HEK293 (cell line): ENCODE results near the gene CTRB1.

Experiments used
- BCL11A ChIP-seq: fragments of 450-650 bp; formaldehyde crosslinking; IDR thresholded peaks from 2 replicates; pipeline ENCODE4 v1.5.1; 2016; ENCODE audit warnings: low read depth, missing biosample characterization, missing genetic modification characterization
- GLI2 ChIP-seq: fragments of 450-650 bp; formaldehyde crosslinking; IDR thresholded peaks from 2 replicates; pipeline ENCODE4; 2017; ENCODE audit warnings: missing biosample characterization, missing genetic modification characterization, low read depth, borderline replicate concordance
- GLIS2 ChIP-seq: fragments of 450-650 bp; formaldehyde crosslinking; IDR thresholded peaks from 2 replicates; pipeline ENCODE4 v1.5.1; 2016; ENCODE audit warnings: missing biosample characterization, missing genetic modification characterization
- HOXC10 ChIP-seq: sonication (generic); formaldehyde crosslinking; IDR thresholded peaks from 2 replicates; pipeline ENCODE4 v1.8.1; 2023; ENCODE audit warnings: mild to moderate bottlenecking, missing genetic modification reagents
- KLF7 ChIP-seq: fragments of 450-650 bp; formaldehyde crosslinking; IDR thresholded peaks from 2 replicates; pipeline ENCODE4 v1.5.1; 2016; ENCODE audit warnings: missing biosample characterization, missing genetic modification characterization, borderline replicate concordance
- MEIS1 ChIP-seq: sonication (generic); formaldehyde crosslinking; IDR thresholded peaks from 2 replicates; pipeline ENCODE4 v1.8.1; 2022; ENCODE audit warnings: missing genetic modification reagents, mild to moderate bottlenecking, borderline replicate concordance
- SCRT1 ChIP-seq: fragments of 450-650 bp; formaldehyde crosslinking; IDR thresholded peaks from 2 replicates; pipeline ENCODE4 v1.5.1; 2016; ENCODE audit warnings: missing biosample characterization, missing genetic modification characterization, borderline replicate concordance
- ZBTB21 ChIP-seq: fragments of 450-650 bp; formaldehyde crosslinking; IDR thresholded peaks from 2 replicates; pipeline ENCODE4 v1.5.1; 2017; ENCODE audit warnings: missing biosample characterization, missing genetic modification characterization
- ZBTB8A ChIP-seq: fragments of 450-650 bp; formaldehyde crosslinking; IDR thresholded peaks from 2 replicates; pipeline ENCODE4 v1.5.1; 2016; ENCODE audit warnings: missing biosample characterization, missing genetic modification characterization
- ZEB2 ChIP-seq: fragments of 450-650 bp; formaldehyde crosslinking; IDR thresholded peaks from 2 replicates; pipeline ENCODE4 v1.5.1; 2016; ENCODE audit warnings: missing biosample characterization, missing genetic modification characterization
- ZNF10 ChIP-seq: fragments of 450-650 bp; formaldehyde crosslinking; IDR thresholded peaks from 2 replicates; pipeline ENCODE4 v1.5.1; 2017; ENCODE audit warnings: missing biosample characterization, missing genetic modification characterization
- ZNF121 ChIP-seq: fragments of 450-650 bp; formaldehyde crosslinking; IDR thresholded peaks from 2 replicates; pipeline ENCODE4 v1.5.1; 2016; ENCODE audit warnings: missing biosample characterization, missing genetic modification characterization
- ZNF184 ChIP-seq: fragments of 450-650 bp; IDR thresholded peaks from 2 replicates; pipeline ENCODE4 v1.5.1; 2018; ENCODE audit warnings: missing biosample characterization, mild to moderate bottlenecking, missing genetic modification characterization
- ZNF214 ChIP-seq: fragments of 450-650 bp; formaldehyde crosslinking; IDR thresholded peaks from 2 replicates; pipeline ENCODE4 v1.5.1; 2017; ENCODE audit warnings: missing biosample characterization, mild to moderate bottlenecking, missing genetic modification characterization, borderline replicate concordance
- ZNF335 ChIP-seq: fragments of 450-650 bp; formaldehyde crosslinking; conservative IDR thresholded peaks from 2 replicates; pipeline ENCODE4 v1.5.1; 2016; ENCODE audit warnings: missing biosample characterization, missing genetic modification characterization
- ZNF548 ChIP-seq: fragments of 450-650 bp; formaldehyde crosslinking; IDR thresholded peaks from 2 replicates; pipeline ENCODE4 v1.5.1; 2016; ENCODE audit warnings: missing biosample characterization, missing genetic modification characterization
- ZNF677 ChIP-seq: fragments of 450-650 bp; IDR thresholded peaks from 2 replicates; pipeline ENCODE4 v1.5.0; 2018; ENCODE audit warnings: missing biosample characterization, mild to moderate bottlenecking, missing genetic modification characterization, moderate library complexity
- ZNF747 ChIP-seq: fragments of 450-650 bp; formaldehyde crosslinking; IDR thresholded peaks from 2 replicates; pipeline ENCODE4 v1.5.1; 2016; ENCODE audit warnings: missing biosample characterization, missing genetic modification characterization
- ZNF776 ChIP-seq: fragments of 450-650 bp; formaldehyde crosslinking; IDR thresholded peaks from 2 replicates; pipeline ENCODE4 v1.5.0; 2017; ENCODE audit warnings: missing biosample characterization, missing genetic modification characterization, borderline replicate concordance
- ZNF785 ChIP-seq: fragments of 450-650 bp; formaldehyde crosslinking; IDR thresholded peaks from 2 replicates; pipeline ENCODE4 v1.5.1; 2016; ENCODE audit warnings: missing biosample characterization, missing genetic modification characterization
- ZSCAN30 ChIP-seq: fragments of 450-650 bp; IDR thresholded peaks from 2 replicates; pipeline ENCODE4 v1.5.1; 2018; ENCODE audit warnings: missing biosample characterization, mild to moderate bottlenecking, missing genetic modification characterization, moderate library complexity
- TF ChIP-seq, protein P1 (sequence below): fragments of 450-650 bp; formaldehyde crosslinking; IDR thresholded peaks from 2 replicates; pipeline ENCODE4 v1.5.1; 2016; ENCODE audit warnings: missing biosample characterization, missing genetic modification characterization
- TF ChIP-seq, protein P2 (sequence below): fragments of 450-650 bp; formaldehyde crosslinking; IDR thresholded peaks from 2 replicates; pipeline ENCODE4 v1.5.0; 2017; ENCODE audit warnings: missing biosample characterization, missing genetic modification characterization, borderline replicate concordance
- TF ChIP-seq, protein P3 (sequence below): fragments of 450-650 bp; formaldehyde crosslinking; optimal IDR thresholded peaks from 2 replicates; pipeline ENCODE3; 2016; ENCODE audit warnings: missing biosample characterization, mild to moderate bottlenecking, missing genetic modification characterization
- TF ChIP-seq, protein P4 (sequence below): fragments of 450-650 bp; formaldehyde crosslinking; IDR thresholded peaks from 2 replicates; pipeline ENCODE4 v1.5.1; 2016; ENCODE audit warnings: missing biosample characterization, missing genetic modification characterization
- TF ChIP-seq, protein P5 (sequence below): fragments of 450-650 bp; formaldehyde crosslinking; IDR thresholded peaks from 2 replicates; pipeline ENCODE4 v1.5.1; 2017; ENCODE audit warnings: missing biosample characterization, missing genetic modification characterization
- TF ChIP-seq, protein P6 (sequence below): fragments of 450-650 bp; formaldehyde crosslinking; IDR thresholded peaks from 2 replicates; pipeline ENCODE4 v1.5.1; 2016; ENCODE audit warnings: missing biosample characterization, missing genetic modification characterization

CTRB1 gene

DNA sequence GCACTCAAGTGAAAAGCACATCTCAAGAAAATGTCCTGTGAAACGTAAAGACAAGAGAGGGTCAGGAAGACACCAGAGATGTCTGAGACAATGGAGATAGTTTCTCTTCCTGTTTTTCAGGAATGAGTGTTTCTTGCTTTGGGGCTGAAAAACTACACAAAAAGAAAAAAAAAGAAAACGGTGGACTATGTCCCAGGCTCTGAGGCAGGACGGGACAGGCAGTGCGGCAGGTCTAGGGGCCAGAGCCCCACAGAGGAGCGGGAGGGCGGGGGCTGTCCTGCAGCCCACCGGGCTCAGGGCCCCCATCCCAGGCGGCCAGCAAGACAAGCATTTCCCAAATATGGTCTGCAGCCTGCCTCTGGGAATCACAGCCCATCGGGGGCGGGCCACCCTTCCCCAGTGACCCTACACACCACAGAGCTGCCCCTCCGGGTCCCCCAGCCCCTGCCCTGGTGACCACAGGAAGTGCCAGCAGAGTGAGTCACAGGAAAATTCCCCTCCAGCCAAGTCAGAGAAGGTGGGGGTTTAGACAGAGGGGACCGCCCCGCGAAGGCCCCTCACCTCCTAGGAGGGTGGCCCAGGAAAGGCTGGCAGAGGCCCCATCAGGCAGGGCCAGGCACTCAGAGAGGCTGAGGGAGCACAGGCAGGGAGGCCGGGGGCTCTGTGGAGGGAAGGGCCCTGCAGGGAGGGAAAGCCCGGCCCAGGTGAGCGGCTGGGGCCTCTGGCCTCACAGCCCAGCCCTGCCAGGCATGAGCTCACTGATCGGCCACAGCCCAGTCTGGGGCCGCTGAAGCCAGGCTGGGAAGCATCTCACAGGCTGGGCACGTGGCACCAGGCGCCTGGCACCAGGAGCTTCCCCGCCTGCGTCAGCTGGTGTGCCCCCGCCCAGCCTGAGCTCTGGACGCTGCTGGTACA lies 26.3 kb downstream of the CTRB1 start (continued):
- peak; percentile 35; the same call in 1 of the 2 replicates for TF ChIP-seq ZNF335 (tag by site-specific recombination)
- TF ChIP-seq, protein P1, sequence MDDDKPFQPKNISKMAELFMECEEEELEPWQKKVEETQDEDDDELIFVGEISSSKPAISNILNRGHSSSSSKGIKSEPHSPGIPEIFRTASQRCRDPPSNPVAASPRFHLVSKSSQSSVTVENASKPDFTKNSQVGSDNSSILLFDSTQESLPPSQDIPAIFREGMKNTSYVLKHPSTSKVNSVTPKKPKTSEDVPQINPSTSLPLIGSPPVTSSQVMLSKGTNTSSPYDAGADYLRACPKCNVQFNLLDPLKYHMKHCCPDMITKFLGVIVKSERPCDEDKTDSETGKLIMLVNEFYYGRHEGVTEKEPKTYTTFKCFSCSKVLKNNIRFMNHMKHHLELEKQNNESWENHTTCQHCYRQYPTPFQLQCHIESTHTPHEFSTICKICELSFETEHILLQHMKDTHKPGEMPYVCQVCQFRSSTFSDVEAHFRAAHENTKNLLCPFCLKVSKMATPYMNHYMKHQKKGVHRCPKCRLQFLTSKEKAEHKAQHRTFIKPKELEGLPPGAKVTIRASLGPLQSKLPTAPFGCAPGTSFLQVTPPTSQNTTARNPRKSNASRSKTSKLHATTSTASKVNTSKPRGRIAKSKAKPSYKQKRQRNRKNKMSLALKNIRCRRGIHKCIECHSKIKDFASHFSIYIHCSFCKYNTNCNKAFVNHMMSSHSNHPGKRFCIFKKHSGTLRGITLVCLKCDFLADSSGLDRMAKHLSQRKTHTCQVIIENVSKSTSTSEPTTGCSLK (tag by site-specific recombination): no peak
- peak; percentile 74 for TF ChIP-seq GLIS2 (tag by site-specific recombination)
- no peak for TF ChIP-seq ZBTB8A (tag by site-specific recombination)
- TF ChIP-seq ZNF548 (tag by site-specific recombination): no peak
- TF ChIP-seq BCL11A: no peak
- TF ChIP-seq ZBTB21 (tag by site-specific recombination): no peak
- TF ChIP-seq, protein P2, sequence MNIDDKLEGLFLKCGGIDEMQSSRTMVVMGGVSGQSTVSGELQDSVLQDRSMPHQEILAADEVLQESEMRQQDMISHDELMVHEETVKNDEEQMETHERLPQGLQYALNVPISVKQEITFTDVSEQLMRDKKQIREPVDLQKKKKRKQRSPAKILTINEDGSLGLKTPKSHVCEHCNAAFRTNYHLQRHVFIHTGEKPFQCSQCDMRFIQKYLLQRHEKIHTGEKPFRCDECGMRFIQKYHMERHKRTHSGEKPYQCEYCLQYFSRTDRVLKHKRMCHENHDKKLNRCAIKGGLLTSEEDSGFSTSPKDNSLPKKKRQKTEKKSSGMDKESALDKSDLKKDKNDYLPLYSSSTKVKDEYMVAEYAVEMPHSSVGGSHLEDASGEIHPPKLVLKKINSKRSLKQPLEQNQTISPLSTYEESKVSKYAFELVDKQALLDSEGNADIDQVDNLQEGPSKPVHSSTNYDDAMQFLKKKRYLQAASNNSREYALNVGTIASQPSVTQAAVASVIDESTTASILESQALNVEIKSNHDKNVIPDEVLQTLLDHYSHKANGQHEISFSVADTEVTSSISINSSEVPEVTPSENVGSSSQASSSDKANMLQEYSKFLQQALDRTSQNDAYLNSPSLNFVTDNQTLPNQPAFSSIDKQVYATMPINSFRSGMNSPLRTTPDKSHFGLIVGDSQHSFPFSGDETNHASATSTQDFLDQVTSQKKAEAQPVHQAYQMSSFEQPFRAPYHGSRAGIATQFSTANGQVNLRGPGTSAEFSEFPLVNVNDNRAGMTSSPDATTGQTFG: no peak
- no peak for TF ChIP-seq GLI2 (tag by site-specific recombination)
- TF ChIP-seq, protein P3, sequence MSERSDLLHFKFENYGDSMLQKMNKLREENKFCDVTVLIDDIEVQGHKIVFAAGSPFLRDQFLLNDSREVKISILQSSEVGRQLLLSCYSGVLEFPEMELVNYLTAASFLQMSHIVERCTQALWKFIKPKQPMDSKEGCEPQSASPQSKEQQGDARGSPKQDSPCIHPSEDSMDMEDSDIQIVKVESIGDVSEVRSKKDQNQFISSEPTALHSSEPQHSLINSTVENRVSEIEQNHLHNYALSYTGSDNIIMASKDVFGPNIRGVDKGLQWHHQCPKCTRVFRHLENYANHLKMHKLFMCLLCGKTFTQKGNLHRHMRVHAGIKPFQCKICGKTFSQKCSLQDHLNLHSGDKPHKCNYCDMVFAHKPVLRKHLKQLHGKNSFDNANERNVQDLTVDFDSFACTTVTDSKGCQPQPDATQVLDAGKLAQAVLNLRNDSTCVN (tag by site-specific recombination): no peak
- TF ChIP-seq ZNF785 (tag by site-specific recombination): no peak
- TF ChIP-seq, protein P4, sequence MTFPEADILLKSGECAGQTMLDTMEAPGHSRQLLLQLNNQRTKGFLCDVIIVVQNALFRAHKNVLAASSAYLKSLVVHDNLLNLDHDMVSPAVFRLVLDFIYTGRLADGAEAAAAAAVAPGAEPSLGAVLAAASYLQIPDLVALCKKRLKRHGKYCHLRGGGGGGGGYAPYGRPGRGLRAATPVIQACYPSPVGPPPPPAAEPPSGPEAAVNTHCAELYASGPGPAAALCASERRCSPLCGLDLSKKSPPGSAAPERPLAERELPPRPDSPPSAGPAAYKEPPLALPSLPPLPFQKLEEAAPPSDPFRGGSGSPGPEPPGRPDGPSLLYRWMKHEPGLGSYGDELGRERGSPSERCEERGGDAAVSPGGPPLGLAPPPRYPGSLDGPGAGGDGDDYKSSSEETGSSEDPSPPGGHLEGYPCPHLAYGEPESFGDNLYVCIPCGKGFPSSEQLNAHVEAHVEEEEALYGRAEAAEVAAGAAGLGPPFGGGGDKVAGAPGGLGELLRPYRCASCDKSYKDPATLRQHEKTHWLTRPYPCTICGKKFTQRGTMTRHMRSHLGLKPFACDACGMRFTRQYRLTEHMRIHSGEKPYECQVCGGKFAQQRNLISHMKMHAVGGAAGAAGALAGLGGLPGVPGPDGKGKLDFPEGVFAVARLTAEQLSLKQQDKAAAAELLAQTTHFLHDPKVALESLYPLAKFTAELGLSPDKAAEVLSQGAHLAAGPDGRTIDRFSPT: no peak
- no peak for TF ChIP-seq ZNF776 (tag by site-specific recombination)
- no peak for TF ChIP-seq ZNF747 (tag by site-specific recombination)
- TF ChIP-seq, protein P5, sequence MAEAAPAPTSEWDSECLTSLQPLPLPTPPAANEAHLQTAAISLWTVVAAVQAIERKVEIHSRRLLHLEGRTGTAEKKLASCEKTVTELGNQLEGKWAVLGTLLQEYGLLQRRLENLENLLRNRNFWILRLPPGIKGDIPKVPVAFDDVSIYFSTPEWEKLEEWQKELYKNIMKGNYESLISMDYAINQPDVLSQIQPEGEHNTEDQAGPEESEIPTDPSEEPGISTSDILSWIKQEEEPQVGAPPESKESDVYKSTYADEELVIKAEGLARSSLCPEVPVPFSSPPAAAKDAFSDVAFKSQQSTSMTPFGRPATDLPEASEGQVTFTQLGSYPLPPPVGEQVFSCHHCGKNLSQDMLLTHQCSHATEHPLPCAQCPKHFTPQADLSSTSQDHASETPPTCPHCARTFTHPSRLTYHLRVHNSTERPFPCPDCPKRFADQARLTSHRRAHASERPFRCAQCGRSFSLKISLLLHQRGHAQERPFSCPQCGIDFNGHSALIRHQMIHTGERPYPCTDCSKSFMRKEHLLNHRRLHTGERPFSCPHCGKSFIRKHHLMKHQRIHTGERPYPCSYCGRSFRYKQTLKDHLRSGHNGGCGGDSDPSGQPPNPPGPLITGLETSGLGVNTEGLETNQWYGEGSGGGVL (tag by site-specific recombination): peak; percentile 72
- TF ChIP-seq ZNF184 (tag by site-specific recombination): no peak
- TF ChIP-seq ZNF214 (tag by site-specific recombination): no peak
- TF ChIP-seq MEIS1 (CRISPR knock-in tag): no peak
- no peak for TF ChIP-seq ZSCAN30 (tag by site-specific recombination)
- no peak for TF ChIP-seq ZNF10 (tag by site-specific recombination)
- no peak for TF ChIP-seq HOXC10 (CRISPR knock-in tag)
- TF ChIP-seq ZEB2 (tag by site-specific recombination): no peak
- no peak for TF ChIP-seq SCRT1 (tag by site-specific recombination)
- no peak for TF ChIP-seq ZNF121 (tag by site-specific recombination)
- no peak for TF ChIP-seq ZNF677 (tag by site-specific recombination)
- TF ChIP-seq, protein P6, sequence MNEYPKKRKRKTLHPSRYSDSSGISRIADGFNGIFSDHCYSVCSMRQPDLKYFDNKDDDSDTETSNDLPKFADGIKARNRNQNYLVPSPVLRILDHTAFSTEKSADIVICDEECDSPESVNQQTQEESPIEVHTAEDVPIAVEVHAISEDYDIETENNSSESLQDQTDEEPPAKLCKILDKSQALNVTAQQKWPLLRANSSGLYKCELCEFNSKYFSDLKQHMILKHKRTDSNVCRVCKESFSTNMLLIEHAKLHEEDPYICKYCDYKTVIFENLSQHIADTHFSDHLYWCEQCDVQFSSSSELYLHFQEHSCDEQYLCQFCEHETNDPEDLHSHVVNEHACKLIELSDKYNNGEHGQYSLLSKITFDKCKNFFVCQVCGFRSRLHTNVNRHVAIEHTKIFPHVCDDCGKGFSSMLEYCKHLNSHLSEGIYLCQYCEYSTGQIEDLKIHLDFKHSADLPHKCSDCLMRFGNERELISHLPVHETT: no peak
- TF ChIP-seq KLF7: no peak
